GM12892 (cell line): ENCODE measurements around the gene DOK1.
"Not testable (repeated sequence)": the region's sequence is repeated elsewhere in the genome, so short reads cannot be mapped to it uniquely, and the experiment has no call there.

Experiments
- DNase-seq: peaks from one replicate; pipeline ENCODE4 v3.0.0; 2011; ENCODE audit not compliant: insufficient read length
- FAIRE-seq: peaks from 2 replicates; lab custom pipeline; 2011; peaks lifted over from hg19 to GRCh38; lab: Jason Lieb, UNC
- POLR2A ChIP-seq: IDR thresholded peaks from 2 replicates; pipeline ENCODE4 v1.6.1; 2011; ENCODE audit warnings: low read depth, low read length, control low read depth
- POLR2AphosphoS5 ChIP-seq: IDR thresholded peaks from 2 replicates; pipeline ENCODE4 v1.6.1; 2011; ENCODE audit warnings: low read depth, low read length, control low read depth
- TAF1 ChIP-seq: IDR thresholded peaks from 2 replicates; pipeline ENCODE4 v1.6.1; 2011; ENCODE audit warnings: low read depth, mild to moderate bottlenecking, control low read depth, low read length, borderline replicate concordance

DOK1 gene

DNA sequence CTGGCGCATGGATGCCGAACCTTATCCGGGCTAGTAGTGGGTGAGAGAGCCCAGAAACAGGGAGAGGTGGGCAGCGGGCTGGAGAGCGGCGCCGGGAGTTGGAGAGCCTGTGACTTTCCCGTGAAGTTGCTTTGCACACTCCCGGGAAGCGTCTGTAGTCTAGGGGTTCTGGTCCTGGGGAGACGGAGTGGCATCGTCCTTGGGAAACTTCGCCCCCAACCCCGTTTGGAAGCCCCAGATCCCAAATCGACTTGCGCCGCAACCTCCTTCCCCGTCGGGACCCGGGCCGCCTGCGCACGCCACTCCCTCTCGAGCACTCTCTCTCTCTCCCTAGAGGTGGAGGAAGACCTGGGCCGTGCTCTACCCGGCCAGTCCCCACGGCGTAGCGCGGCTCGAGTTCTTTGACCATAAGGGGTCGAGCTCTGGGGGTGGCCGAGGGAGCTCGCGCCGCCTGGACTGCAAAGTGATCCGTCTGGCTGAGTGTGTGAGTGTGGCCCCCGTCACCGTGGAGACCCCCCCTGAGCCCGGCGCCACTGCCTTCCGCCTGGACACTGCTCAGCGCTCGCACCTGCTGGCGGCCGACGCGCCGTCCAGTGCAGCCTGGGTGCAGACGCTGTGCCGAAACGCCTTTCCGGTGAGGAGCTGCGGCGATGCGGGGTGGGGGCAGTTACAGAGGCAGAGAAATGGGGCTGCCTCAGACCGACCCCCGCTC, 456 bp downstream of the DOK1 start:
- DNase-seq: no peak
- no peak; the same call in 1 of the 2 replicates for TF ChIP-seq POLR2A
- TF ChIP-seq TAF1: no peak
- no peak for TF ChIP-seq POLR2AphosphoS5
- peak; percentile 71 for FAIRE-seq

DNA sequence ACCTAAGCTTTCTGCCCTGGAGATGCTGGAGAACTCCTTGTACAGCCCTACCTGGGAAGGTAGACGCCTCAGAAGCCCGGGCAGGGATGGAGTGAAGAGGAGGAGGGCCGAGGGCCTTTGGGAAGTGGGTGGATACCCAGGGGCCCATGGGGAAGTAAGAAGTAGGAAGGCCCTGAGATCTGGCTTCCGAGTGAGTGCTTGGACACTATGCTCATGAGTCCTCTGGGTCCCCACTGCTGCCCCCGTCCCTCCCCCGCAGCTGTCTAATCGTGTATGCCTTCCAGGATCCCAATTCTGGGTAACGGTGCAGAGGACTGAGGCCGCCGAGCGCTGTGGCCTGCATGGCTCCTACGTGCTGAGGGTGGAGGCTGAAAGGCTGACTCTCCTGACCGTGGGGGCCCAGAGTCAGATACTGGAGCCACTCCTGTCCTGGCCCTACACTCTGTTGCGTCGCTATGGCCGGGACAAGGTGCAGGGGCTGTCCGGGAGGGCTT, 1.1 kb downstream of the DOK1 start:
- TF ChIP-seq POLR2AphosphoS5 (no peak), POLR2A (no peak), TAF1 (no peak)
- FAIRE-seq (no peak), DNase-seq (no peak)

DNA sequence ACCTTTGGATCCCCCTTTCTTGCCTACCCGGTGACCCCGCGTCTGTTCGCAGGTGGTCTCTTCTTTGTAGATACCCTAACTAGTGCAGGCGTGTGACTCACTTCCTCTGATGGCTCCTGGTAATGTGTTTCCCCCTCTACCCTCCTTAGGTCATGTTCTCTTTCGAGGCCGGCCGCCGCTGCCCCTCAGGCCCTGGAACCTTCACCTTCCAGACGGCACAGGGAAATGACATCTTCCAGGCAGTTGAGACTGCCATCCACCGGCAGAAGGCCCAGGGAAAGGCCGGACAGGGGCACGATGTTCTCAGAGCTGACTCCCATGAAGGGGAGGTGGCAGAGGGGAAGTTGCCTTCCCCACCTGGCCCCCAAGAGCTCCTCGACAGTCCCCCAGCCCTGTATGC, 1.6 kb downstream of the DOK1 start:
- no peak for FAIRE-seq
- no peak for TF ChIP-seq POLR2A
- no peak; the same call in 1 of the 2 replicates for TF ChIP-seq POLR2AphosphoS5
- no peak for TF ChIP-seq TAF1
- no peak for DNase-seq

DNA sequence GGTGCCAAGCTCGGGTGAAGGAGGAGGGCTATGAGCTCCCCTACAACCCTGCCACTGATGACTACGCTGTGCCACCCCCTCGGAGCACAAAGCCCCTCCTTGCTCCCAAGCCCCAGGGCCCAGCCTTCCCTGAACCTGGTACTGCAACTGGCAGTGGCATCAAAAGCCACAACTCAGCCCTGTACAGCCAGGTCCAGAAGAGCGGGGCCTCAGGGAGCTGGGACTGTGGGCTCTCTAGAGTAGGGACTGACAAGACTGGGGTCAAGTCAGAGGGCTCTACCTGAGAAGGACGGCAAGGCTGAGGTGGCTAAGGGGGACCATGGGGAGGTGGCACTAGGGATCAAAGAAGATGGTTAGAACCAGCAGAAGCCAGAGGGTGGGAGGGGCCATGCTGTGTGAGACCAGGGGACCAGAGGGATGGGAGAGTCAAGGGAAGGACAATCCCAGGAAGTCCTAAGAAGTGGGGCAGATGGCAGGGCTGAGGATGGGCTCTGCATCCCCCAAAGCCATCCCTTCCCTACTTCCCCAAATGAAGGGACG, 2.4 kb downstream of the DOK1 start:
- DNase-seq (no peak), FAIRE-seq (no peak)
- TF ChIP-seq POLR2A (peak; percentile 41; the same call in 1 of the 2 replicates), TAF1 (no peak), POLR2AphosphoS5 (no peak; the same call in 1 of the 2 replicates)

DNA sequence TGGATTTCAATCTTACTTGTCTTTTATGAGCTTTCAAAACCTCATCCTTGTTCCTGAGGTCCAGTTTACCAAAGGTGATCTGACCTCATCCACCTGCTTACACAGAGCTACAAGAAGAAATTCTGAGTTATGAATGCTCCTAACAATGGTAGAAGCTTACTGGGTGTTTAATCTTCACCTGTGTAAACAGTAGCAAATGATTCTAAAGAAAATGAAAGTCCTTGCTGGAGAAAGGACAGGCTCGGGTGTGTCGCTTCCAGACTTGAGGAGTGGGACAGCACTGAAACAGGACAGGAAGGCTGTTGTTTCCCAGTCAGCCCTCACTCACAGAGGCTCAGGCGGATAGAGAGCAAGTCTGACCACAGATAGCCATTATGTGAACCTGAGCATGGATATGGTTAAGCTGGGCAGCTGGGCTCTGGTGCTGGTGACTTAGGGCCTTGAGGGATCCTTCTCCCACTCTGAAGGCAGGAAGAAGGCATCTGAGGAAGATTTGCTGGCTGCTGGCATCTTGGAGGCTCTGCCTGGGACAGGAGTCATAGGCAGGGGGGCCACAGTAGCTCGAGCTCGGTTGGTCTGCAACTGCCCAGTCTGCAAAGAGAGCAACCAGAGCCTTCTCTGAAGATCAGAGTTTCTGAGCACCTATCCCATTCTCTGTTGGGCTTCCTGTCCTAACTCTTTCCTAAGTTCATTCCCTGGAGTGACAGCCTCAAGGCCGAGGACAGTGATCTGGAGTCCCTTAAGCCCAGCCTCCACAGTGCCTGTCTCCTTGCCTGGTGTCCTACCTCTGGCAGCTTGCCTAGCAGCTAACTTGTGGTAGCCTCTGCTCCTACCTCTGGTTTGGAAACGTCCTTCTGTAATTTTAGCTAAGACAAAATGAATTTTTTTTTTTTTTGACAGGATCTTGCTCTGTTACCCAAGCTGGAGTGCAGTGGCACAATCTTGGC, 4.0 kb downstream of the DOK1 start:
- DNase-seq (no peak), FAIRE-seq (no peak)
- TF ChIP-seq POLR2AphosphoS5: peak; percentile 15; the same call in 1 of the 2 replicates
- 0 out of 2 replicates have a peak, but pooled peaks have one; percentile 21 for TF ChIP-seq POLR2A
- TF ChIP-seq TAF1: no peak

DNA sequence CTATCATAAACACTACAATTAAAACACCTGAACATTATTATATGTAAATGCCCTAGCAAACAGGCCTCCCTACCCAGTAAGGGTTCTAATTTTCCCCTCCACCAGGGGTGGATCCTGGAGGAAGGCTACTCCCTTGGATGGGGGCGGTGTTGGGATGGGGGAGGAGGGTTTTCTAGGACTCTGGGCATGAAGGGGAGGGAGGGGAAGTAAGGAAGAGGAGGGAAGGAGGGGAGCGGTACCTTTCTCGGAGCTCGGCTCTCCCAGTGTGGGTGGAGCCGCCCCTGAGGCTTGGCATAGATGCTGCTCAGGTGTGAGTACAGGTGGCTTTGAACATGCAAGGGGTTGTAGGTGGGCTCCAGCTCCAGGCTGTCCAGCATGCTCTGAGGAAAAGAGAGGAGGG, 5.4 kb downstream of the DOK1 start:
- FAIRE-seq (no peak), DNase-seq (no peak)
- TF ChIP-seq POLR2A (no peak), TAF1 (no peak), POLR2AphosphoS5 (no peak)

DNA sequence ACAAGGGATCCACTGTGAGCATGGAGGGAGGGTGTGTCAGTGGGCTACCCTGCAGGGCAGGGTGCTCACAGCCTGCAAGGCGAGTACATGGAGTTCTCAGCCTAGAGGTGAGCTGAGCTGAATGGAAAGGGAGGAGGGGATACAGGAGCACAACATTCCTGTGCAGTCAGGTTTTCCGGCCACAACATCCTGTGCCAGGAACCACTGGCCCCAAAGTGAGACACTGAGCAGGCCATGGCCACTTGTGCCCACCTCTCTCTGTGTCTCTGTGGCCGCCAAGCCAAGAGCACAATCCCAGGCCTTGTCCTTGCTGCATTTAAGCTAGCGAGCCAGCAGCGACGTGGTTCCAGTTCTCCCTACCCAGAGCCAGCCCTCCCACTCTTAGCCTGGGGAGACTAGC, 6.1 kb downstream of the DOK1 start:
- DNase-seq: no peak
- peak; percentile 12; the same call in 1 of the 2 replicates for TF ChIP-seq POLR2A
- TF ChIP-seq TAF1: no peak
- no peak for FAIRE-seq

DNA sequence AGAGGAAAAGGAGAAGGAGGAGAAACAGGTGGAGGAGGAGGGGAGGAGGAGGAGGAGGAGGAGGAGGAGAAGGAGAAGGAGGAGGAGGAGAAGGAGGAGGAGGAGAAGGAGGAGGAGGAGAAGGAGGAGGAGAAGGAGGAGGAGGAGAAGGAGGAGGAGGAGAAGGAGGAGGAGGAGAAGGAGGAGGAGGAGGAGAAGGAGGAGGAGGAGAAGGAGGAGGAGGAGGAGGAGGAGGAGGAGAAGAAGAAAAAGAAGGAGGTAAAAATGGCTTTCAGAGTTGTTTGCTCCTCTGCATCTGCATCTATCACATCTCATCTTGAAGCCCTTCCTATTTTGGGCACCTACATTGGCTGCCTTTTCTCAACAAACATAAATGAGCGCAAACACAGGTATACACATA, 6.5 kb downstream of the DOK1 start:
- not testable (repeated sequence) for FAIRE-seq, DNase-seq

DNA sequence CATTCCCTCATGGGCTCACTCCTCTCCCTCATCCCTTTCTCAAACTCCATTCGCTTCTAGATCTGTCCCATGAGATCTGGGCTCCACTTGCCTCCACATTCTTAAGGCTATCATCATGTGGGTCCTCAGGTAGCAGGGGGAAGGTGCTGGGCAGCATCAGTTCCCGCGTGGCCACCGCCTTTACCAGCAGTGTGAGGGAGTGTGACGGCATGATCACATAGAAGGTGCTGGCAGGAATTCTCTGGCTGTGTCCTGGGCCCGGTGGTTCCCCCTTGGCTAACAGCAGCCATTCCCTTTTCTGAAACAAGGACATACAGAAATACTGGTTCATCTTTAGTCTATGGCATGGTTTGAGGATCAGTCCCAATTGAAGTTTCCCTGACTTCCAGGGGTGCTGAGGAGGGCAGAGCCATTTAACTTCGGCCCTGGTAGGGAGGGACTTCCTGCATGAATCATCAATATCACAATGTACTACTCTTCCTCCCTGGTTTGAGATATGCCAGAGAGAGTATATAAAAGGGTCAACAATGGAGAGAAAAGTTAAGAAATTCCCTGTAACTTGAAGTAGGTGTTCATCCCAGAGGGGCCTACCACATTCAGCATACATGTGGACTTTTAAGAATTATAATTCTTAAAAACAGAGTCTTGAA, 7.7 kb downstream of the DOK1 start:
- FAIRE-seq (no peak), DNase-seq (no peak)
- no peak for TF ChIP-seq TAF1
- no peak for TF ChIP-seq POLR2A
- TF ChIP-seq POLR2AphosphoS5: no peak

DNA sequence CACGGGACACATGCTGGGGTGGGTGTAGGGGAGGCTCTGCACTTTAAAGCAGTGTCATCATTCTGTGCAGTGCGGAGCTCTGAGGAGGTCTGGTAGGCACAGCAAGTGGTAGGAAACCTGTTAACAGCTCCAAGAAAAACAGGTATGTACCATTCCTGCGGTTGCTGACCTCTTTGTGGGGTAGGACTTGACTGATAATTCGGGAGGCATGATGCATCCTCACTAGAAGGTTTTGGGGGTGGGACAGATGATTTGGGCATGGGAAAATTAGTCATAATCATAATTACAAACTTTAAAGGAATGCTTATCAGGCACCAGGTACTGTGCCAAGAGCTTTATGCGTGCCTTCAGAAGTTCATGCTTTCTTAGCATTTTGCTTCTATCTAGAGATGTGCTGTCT, 9.7 kb downstream of the DOK1 start:
- FAIRE-seq (no peak), DNase-seq (no peak)
- TF ChIP-seq POLR2A (no peak), POLR2AphosphoS5 (no peak), TAF1 (no peak)

DNA sequence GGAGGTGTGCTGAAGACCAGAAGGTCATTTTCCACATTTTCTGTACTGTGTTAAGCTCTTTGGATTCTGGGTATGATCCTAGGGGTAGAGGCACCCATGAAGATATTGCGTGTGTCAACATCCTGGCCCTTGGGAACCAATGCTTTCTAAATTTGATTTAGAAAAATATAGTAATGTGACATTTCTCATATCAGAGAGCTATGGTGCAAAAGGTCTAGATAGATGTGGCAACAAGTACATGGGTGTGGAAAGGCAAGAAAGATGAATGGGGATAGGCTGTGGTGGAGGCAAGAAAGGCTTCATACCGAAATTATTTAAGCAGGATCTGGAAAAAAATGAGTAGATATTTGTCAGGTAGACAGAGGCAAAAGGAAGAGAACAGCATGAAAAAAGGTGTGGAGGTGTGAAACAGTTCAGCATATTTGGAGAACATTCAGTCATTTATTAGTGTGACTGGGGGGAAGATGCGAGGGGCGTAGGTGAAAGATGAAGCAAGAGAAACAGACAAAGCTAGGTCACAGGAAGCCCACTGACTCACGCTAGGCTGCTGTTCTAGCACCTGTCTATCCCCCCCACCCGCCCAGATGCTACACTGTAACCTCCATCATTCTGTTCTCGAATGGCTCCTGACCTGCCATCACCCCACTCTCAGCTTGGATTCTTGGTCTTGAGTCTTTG, 11.7 kb downstream of the DOK1 start:
- TF ChIP-seq POLR2AphosphoS5: no peak
- TF ChIP-seq POLR2A: no peak
- TF ChIP-seq TAF1: no peak
- FAIRE-seq (no peak), DNase-seq (no peak)
